Endothelial cell of umbilical vein (primary cell): ENCODE data around the gene ZNF511. TPM values are rescaled to one million over a fixed set of nuclear protein-coding genes. Genes with fewer than 3 reads are reported as not detected.

ENCODE experiments used
- BruUV-seq: library from RNA; stranded (reverse); fragments of 400-500 nt; replicated peaks from 2 replicates; lab custom pipeline; 2021; lab: Mats Ljungman, UMichigan
- CTCF ChIA-PET: fragments of 300-600, 350-600 bp; sonication (Branson Sonifier 250); formaldehyde crosslinking; loops from one replicate; lab custom pipeline; 2021; ENCODE audit warnings: antibody characterized with exemption, inconsistent platforms; lab: Charles Lee
- POLR2A ChIA-PET: fragments of 300-600, 350-600 bp; sonication (Branson Sonifier 250); formaldehyde crosslinking; loops from one replicate; lab custom pipeline; 2021; ENCODE audit warnings: antibody characterized with exemption, inconsistent platforms; lab: Charles Lee
- DNase-seq: peaks from one replicate; pipeline ENCODE4 v3.0.0-alpha.2; 2011; ENCODE audit warnings: low read depth, low spot score
- FAIRE-seq: peaks from 2 replicates; lab custom pipeline; 2011; peaks lifted over from hg19 to GRCh38; lab: Jason Lieb, UNC
- H2AFZ ChIP-seq: 2 replicates; pipeline ENCODE4 v1.6.0; 2012; ENCODE audit warnings: low read depth, low read length, control low read depth, inconsistent platforms
- H3K27ac ChIP-seq: 2 replicates; pipeline ENCODE4 v1.5.1; 2011; ENCODE audit warnings: low read depth, mild to moderate bottlenecking, control low read depth, low read length, moderate library complexity; ENCODE audit not compliant: insufficient read depth
- H3K27me3 ChIP-seq, 2 experiments: 2 replicates each; pipeline versions ENCODE4 v1.6.0 to v1.6.1; 2011; ENCODE audit warnings: low read length in 2 of 2, mixed read lengths in 1 of 2; ENCODE audit not compliant: control insufficient read depth in 2 of 2, insufficient read depth in 2 of 2
- H3K36me3 ChIP-seq, 2 experiments: 2 replicates in 1 of 2; 3 replicates in 1 of 2; pipeline ENCODE4 v1.5.1; 2011; ENCODE audit warnings: low read length in 2 of 2, mild to moderate bottlenecking in 1 of 2, moderate library complexity in 1 of 2; ENCODE audit not compliant: control insufficient read depth in 2 of 2, insufficient read depth in 2 of 2; ENCODE audit errors: extremely low read depth in 1 of 2
- H3K4me1 ChIP-seq: 3 replicates; pipeline ENCODE4 v1.5.1; 2011; ENCODE audit warnings: mild to moderate bottlenecking, low read length; ENCODE audit not compliant: control insufficient read depth, insufficient read depth; ENCODE audit errors: extremely low read depth
- H3K4me2 ChIP-seq: 2 replicates; pipeline ENCODE4 v1.6.1; 2011; ENCODE audit warnings: low read length, control low read depth, mixed read lengths; ENCODE audit not compliant: insufficient read depth
- H3K4me3 ChIP-seq, 3 experiments: fragments of 200-600 bp in 1 of 3; sonication (generic), shearing (Covaris generic) in 1 of 3; replicated peaks in 1 of 3; 2 replicates each; pipeline ENCODE4 v1.5.1; 2011 to 2016; ENCODE audit warnings: control low read depth in 3 of 3, low read length in 3 of 3, mild to moderate bottlenecking in 2 of 3, inconsistent platforms in 1 of 3, low read depth in 1 of 3, moderate library complexity in 1 of 3; ENCODE audit not compliant: insufficient read depth in 1 of 3
- H3K79me2 ChIP-seq: 2 replicates; pipeline ENCODE4 v1.6.0; 2012; ENCODE audit warnings: low read length, inconsistent platforms; ENCODE audit not compliant: control insufficient read depth, insufficient read depth
- H3K9ac ChIP-seq: replicated peaks from 2 replicates; pipeline ENCODE3; 2011; ENCODE audit warnings: low read length, control low read depth; ENCODE audit not compliant: insufficient read depth; ENCODE audit errors: extremely low read depth
- H3K9me1 ChIP-seq: replicated peaks from 3 replicates; pipeline ENCODE4 v1.6.0; 2011; ENCODE audit warnings: mild to moderate bottlenecking, low read length; ENCODE audit not compliant: control insufficient read depth, insufficient read depth; ENCODE audit errors: extremely low read depth
- H3K9me3 ChIP-seq: replicated peaks from 2 replicates; pipeline ENCODE4 v1.5.1; 2012; ENCODE audit warnings: low read length, inconsistent platforms; ENCODE audit not compliant: control insufficient read depth, insufficient read depth
- H4K20me1 ChIP-seq: replicated peaks from 2 replicates; pipeline ENCODE3; 2011; ENCODE audit warnings: mild to moderate bottlenecking, low read length; ENCODE audit not compliant: control insufficient read depth, insufficient read depth; ENCODE audit errors: extremely low read depth
- CTCF ChIP-seq, 2 donors: IDR thresholded peaks; 1 replicate in 1 of 2; 2 replicates in 1 of 2; pipeline ENCODE4 v1.5.1; 2011; ENCODE audit warnings: low read length in 2 of 2, mild to moderate bottlenecking in 2 of 2, moderate library complexity in 2 of 2, control low read depth in 1 of 2, inconsistent platforms in 1 of 2, low read depth in 1 of 2; ENCODE audit not compliant: insufficient read depth in 1 of 2; ENCODE audit errors: extremely low read depth in 1 of 2
- EZH2 ChIP-seq: IDR thresholded peaks from 2 replicates; pipeline ENCODE4 v1.6.1; 2012; ENCODE audit warnings: borderline replicate concordance, low read depth, mild to moderate bottlenecking, moderate library complexity, low read length, inconsistent platforms; ENCODE audit not compliant: severe bottlenecking
- FOS ChIP-seq: IDR thresholded peaks from 2 replicates; pipeline ENCODE4 v1.6.1; 2011; ENCODE audit warnings: mild to moderate bottlenecking, low read length, moderate library complexity, borderline replicate concordance; ENCODE audit not compliant: insufficient read depth
- GATA2 ChIP-seq: IDR thresholded peaks from 2 replicates; pipeline ENCODE4 v1.7.0; 2011; ENCODE audit warnings: low read depth, mild to moderate bottlenecking, moderate library complexity, mixed read lengths, low read length; ENCODE audit not compliant: insufficient read length, insufficient read depth
- JUN ChIP-seq: IDR thresholded peaks from 2 replicates; pipeline ENCODE4 v1.6.1; 2011; ENCODE audit warnings: borderline replicate concordance, low read depth; ENCODE audit not compliant: insufficient read length, insufficient read depth
- MAX ChIP-seq: IDR thresholded peaks from 2 replicates; pipeline ENCODE4 v1.6.1; 2011; ENCODE audit not compliant: insufficient read depth, insufficient read length
- MYC ChIP-seq: IDR thresholded peaks from one replicate; pipeline ENCODE4 v1.6.1; 2011; ENCODE audit warnings: mild to moderate bottlenecking, low read depth, low read length
- POLR2A ChIP-seq: IDR thresholded peaks from 2 replicates; pipeline ENCODE4 v1.6.1; 2012; ENCODE audit warnings: low read depth, mild to moderate bottlenecking, control low read depth, low read length
- POLR2AphosphoS5 ChIP-seq: IDR thresholded peaks from 2 replicates; pipeline ENCODE4 v1.6.1; 2012; ENCODE audit warnings: low read depth, mild to moderate bottlenecking, control low read depth, low read length, moderate library complexity; ENCODE audit not compliant: insufficient read depth
- dilution Hi-C: fragments of 300-500 bp; cut with MboI; formaldehyde crosslinking; loops from one replicate; pipeline ENCODE4 v1.15.0; 2019; ENCODE audit warnings: low sequenced_read_pairs; ENCODE audit not compliant: extremely low pct_ligation_motif_present
- intact Hi-C: fragments of 100-400 bp; cut with micrococcal nuclease; formaldehyde crosslinking; loops from one replicate; pipeline ENCODE4 v1.10.0; 2022
- polyA plus RNA-seq, 4 experiments: library from polyadenylated mRNA; depleted of rRNA in 3 of 4; stranded (reverse) in 3 of 4; unstranded in 1 of 4; fragments of >200 nt; gene quantifications; 2 replicates each; pipeline versions ENCODE4 v1.2.1 to v1.2.3, GENCODE V29; 2011 to 2012; ENCODE audit warnings: missing spikeins in 1 of 4
- total RNA-seq: library from RNA; stranded (reverse); gene quantifications from 2 replicates; pipeline ENCODE4 v1.2.3, GENCODE V29; 2021

The ZNF511 gene
- total and polyA plus RNA-seq, 2 donors (not counting 3 experiments of a cell fraction or from before 2014, with no cell fraction given), result 25.6 to 37.9 TPM

GRCh38 chr10:133310789-133311188 is 2.1 kb downstream of the ZNF511 start:
- peaks cover 22% of the 10 kb centered on the region for H3K79me2 ChIP-seq
- no peak overlapping the region for H3K4me2 ChIP-seq
- dilution Hi-C loops (no loop called here), intact Hi-C loops (no loop called here)
- no peak overlapping the region for H2AFZ ChIP-seq
- H3K4me1 ChIP-seq, result peaks cover 7% of the 10 kb centered on the region
- no peak overlapping the region for H3K9ac ChIP-seq
- DNase-seq, result no peak
- peaks cover 3 to 5% of the 10 kb centered on the region in 2 experiments for H3K36me3 ChIP-seq
- H3K27ac ChIP-seq, result no peak overlapping the region
- H4K20me1 ChIP-seq, result no peaks in the 10 kb centered on the region
- TF ChIP-seq MYC (no peak), POLR2A (no peak), FOS (no peak), GATA2 (no peak), EZH2 (no peak), JUN (no peak), CTCF (IDR thresholded peaks at IDR 0.05; ENCODE audit: extremely low read depth in 1 of 2, insufficient read depth in 1 of 2, low read depth in 1 of 2, low read length in 2 of 2) (no peak), POLR2AphosphoS5 (no peak), MAX (no peak)
- H3K4me3 ChIP-seq, result no peak overlapping the region
- POLR2A ChIA-PET, result no interaction called here
- BruUV-seq, result no TSS peak
- H3K9me3 ChIP-seq, result no peaks in the 10 kb centered on the region
- H3K9me1 ChIP-seq, result no peaks in the 10 kb centered on the region
- FAIRE-seq, result no peak
- H3K27me3 ChIP-seq, result no peaks in the 10 kb centered on the region
- CTCF ChIA-PET, result interaction anchor here (1.3 kb wide), 1 partner anchor 19 kb away, joined by 4 read pairs; no protein-coding TSS in a partner anchor
